Raji (cell line): ENCODE results near the gene ACP2.
A peak's percentile ranks its signal among the peaks of the same experiment; 100 is the strongest.

ENCODE experiments used
- POLR2A ChIP-seq: IDR thresholded peaks from 2 replicates; pipeline ENCODE4 v1.6.1; 2011; ENCODE audit warnings: low read depth, low read length, control low read depth; ENCODE audit not compliant: insufficient read depth

Gene ACP2

GRCh38 chr11:47271961-47272661, 23.5 kb upstream of the ACP2 start:
- TF ChIP-seq POLR2A, result no peak

- no peak for TF ChIP-seq POLR2A
Observed at GRCh38 chr11:47271328-47271727, 22.7 kb upstream of the ACP2 start.

GRCh38 chr11:47270331-47271271, 22.0 kb upstream of the ACP2 start:
- TF ChIP-seq POLR2A, result no peak

- TF ChIP-seq POLR2A, result peak; percentile 82
Observed at GRCh38 chr11:47269829-47270305, 21.3 kb upstream of the ACP2 start, which contains the start of gene MADD. Gene MADD (plus strand): TSS chr11:47270133.

GRCh38 chr11:47269002-47269828, 20.6 kb upstream of the ACP2 start:
- no peak; the same call in 1 of the 2 replicates for TF ChIP-seq POLR2A

GRCh38 chr11:47268448-47269001, 19.9 kb upstream of the ACP2 start:
- no peak for TF ChIP-seq POLR2A

- no peak for TF ChIP-seq POLR2A
Observed at GRCh38 chr11:47267876-47268275, 19.3 kb upstream of the ACP2 start.

GRCh38 chr11:47264521-47264920, 15.9 kb upstream of the ACP2 start:
- no peak for TF ChIP-seq POLR2A

GRCh38 chr11:47264119-47264518, 15.5 kb upstream of the ACP2 start:
- no peak for TF ChIP-seq POLR2A

- TF ChIP-seq POLR2A, result no peak
Observed at GRCh38 chr11:47261291-47261800, 12.7 kb upstream of the ACP2 start.

GRCh38 chr11:47260366-47260765, 11.8 kb upstream of the ACP2 start:
- no peak for TF ChIP-seq POLR2A

- no peak for TF ChIP-seq POLR2A
Observed at GRCh38 chr11:47259232-47259977, 10.8 kb upstream of the ACP2 start.

GRCh38 chr11:47258317-47258902, 9.8 kb upstream of the ACP2 start:
- no peak for TF ChIP-seq POLR2A

GRCh38 chr11:47257517-47258316, 9.1 kb upstream of the ACP2 start, which contains the start of gene NR1H3:
Gene NR1H3 (plus strand): TSS chr11:47257996. CDS start chr11:47259217, 1,221 bp downstream.
- no peak for TF ChIP-seq POLR2A
